Measurements from ENCODE around the gene SYNPO2. TPM values are rescaled to one million over a fixed set of nuclear protein-coding genes. Genes with fewer than 3 reads are reported as not detected.

The SYNPO2 gene
- total and polyA plus RNA-seq, 2 of the 8 experiments (the other 6 are each of a cell fraction or from before 2014, with no cell fraction given): 0.50 to 4.2 TPM

GRCh38 chr4:118975449-118976192 lies 87.0 kb downstream of the SYNPO2 start:
- H3K23me2 ChIP-seq (ENCODE audit: low read depth, low read length): no peaks in the 10 kb centered on the region
- no peak overlapping the region for H2AK5ac ChIP-seq (ENCODE audit: low read depth, low read length)
- H4K8ac ChIP-seq (ENCODE audit: extremely low read depth, insufficient read depth, low read length): no peak overlapping the region
- H3K79me2 ChIP-seq (ENCODE audit: control insufficient read depth in 1 of 2, insufficient read depth in 2 of 2, low read length in 2 of 2): no peaks in the 10 kb centered on the region
- no peak overlapping the region for H3K18ac ChIP-seq (ENCODE audit: extremely low read depth, low read length)
- no peak overlapping the region for H3K4ac ChIP-seq (replicated peaks; ENCODE audit: insufficient read length, low read depth, low read length)
- no peak overlapping the region for H3K14ac ChIP-seq (ENCODE audit: insufficient read length)
- ChIA-PET POLR2A (ENCODE audit: partially characterized antibody) (no interaction called here), CTCF (ENCODE audit: partially characterized antibody) (interaction anchor here (1.0 to 1.6 kb wide), 4 partner anchors 14 to 234 kb away, joined by 3 to 6 read pairs (median 4); no protein-coding TSS in a partner anchor)
- H2BK20ac ChIP-seq (ENCODE audit: low read length): no peak overlapping the region
- H2BK120ac ChIP-seq (replicated peaks; ENCODE audit: low read depth, low read length): no peak overlapping the region
- H3K27me3 ChIP-seq (replicated peaks in 1 of 4; ENCODE audit: control insufficient read depth in 3 of 4, extremely low read depth in 1 of 4, insufficient read depth in 3 of 4, low read length in 3 of 4): no peaks in the 10 kb centered on the region
- H3K4me1 ChIP-seq (replicated peaks in 1 of 4; ENCODE audit: control insufficient read depth in 3 of 4, insufficient read depth in 4 of 4, low read length in 3 of 4): peaks cover 0 to under 1% (median 0%) of the 10 kb centered on the region in 4 experiments; a peak in 1 of 7 replicates
- H2AFZ ChIP-seq (ENCODE audit: low read length): no peak overlapping the region
- no peak overlapping the region for H3K27ac ChIP-seq (ENCODE audit: low read depth, low read length)
- 93% methylated on average over 7 of the region's 7 CpGs; no CpG with 5 or more reads in 1 of the 2 experiments for whole genome bisulfite sequencing, 2 experiments (ENCODE audit: extremely low coverage in 1 of 2, insufficient coverage in 1 of 2, insufficient read length in 1 of 2, insufficient replicate concordance in 2 of 2, low coverage in 1 of 2, low lambda C conversion rate in 2 of 2, missing lambda C conversion rate in 1 of 2)
- H4K91ac ChIP-seq (replicated peaks; ENCODE audit: insufficient read length, low read length): no peak overlapping the region
- H4K5ac ChIP-seq (ENCODE audit: insufficient read length, low read depth, low read length): no peak overlapping the region
- H3K36me3 ChIP-seq (ENCODE audit: control insufficient read depth in 2 of 4, insufficient read depth in 4 of 4, low read length in 3 of 4): no peaks in the 10 kb centered on the region
- no peak overlapping the region for H3K4me3 ChIP-seq (ENCODE audit: extremely low read depth in 1 of 4, insufficient read depth in 2 of 4, low read depth in 3 of 4, low read length in 4 of 4)
- no peaks in the 10 kb centered on the region for H3K9me3 ChIP-seq (ENCODE audit: insufficient read depth in 2 of 2, low read depth in 1 of 2, low read length in 1 of 2)
- H3K56ac ChIP-seq (replicated peaks; ENCODE audit: insufficient read length, low read depth, low read length): no peak overlapping the region
- H3K4me2 ChIP-seq (ENCODE audit: insufficient read depth in 1 of 2, low read depth in 2 of 2, low read length in 2 of 2): no peak overlapping the region
- no peak overlapping the region for H2BK12ac ChIP-seq (ENCODE audit: low read depth, low read length)
- H3K23ac ChIP-seq (ENCODE audit: insufficient read length): no peak overlapping the region
- H2BK15ac ChIP-seq (ENCODE audit: low read length): no peak overlapping the region
- no peak for FAIRE-seq
- no peak for DNase-seq (ENCODE audit: low read depth in 1 of 2, low spot score in 2 of 2)
- no peak overlapping the region for H3K9ac ChIP-seq (replicated peaks in 1 of 4; ENCODE audit: extremely low read depth in 1 of 4, low read depth in 3 of 4, low read length in 3 of 4)
- no peaks in the 10 kb centered on the region for H4K20me1 ChIP-seq (replicated peaks in 1 of 2; ENCODE audit: control insufficient read depth in 1 of 2, insufficient read depth in 2 of 2, low read length in 2 of 2)
- H3K79me1 ChIP-seq (ENCODE audit: low read depth, low read length): no peaks in the 10 kb centered on the region
- H2BK5ac ChIP-seq (ENCODE audit: low read depth, low read length): no peak overlapping the region
- no peak for TF ChIP-seq POLR2AphosphoS5 (IDR thresholded peaks at IDR 0.05; ENCODE audit: low read depth, low read length)
- no peak for TF ChIP-seq SRF (IDR thresholded peaks at IDR 0.05; ENCODE audit: low read depth, low read length)
- TF ChIP-seq BCL11A (IDR thresholded peaks at IDR 0.05; ENCODE audit: low read depth in 2 of 2, low read length in 2 of 2): no peak
- TF ChIP-seq SP2 (IDR thresholded peaks at IDR 0.05; ENCODE audit: low read length): no peak
- no peak for TF ChIP-seq RNF2 (IDR thresholded peaks at IDR 0.05; ENCODE audit: borderline replicate concordance, low read depth, low read length, missing control alignments, poor library complexity, severe bottlenecking)
- TF ChIP-seq GTF2F1 (IDR thresholded peaks at IDR 0.05; ENCODE audit: borderline replicate concordance, low read depth, low read length): no peak
- TF ChIP-seq, protein P1, sequence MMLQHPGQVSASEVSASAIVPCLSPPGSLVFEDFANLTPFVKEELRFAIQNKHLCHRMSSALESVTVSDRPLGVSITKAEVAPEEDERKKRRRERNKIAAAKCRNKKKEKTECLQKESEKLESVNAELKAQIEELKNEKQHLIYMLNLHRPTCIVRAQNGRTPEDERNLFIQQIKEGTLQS (IDR thresholded peaks at IDR 0.05; ENCODE audit: insufficient read depth, low read depth, low read length): no peak
- no peak for TF ChIP-seq SP1 (IDR thresholded peaks at IDR 0.05; ENCODE audit: low read depth, low read length)
- TF ChIP-seq USF2 (IDR thresholded peaks at IDR 0.05; ENCODE audit: low read length): no peak
- no peak for TF ChIP-seq RBBP5 (IDR thresholded peaks at IDR 0.05; ENCODE audit: borderline replicate concordance, low read depth, low read length)

All from H1 (cell line).